Amygdala (tissue), 56 donors: ENCODE results near the gene ITGA11.

Experiments used
- DNase-seq, 56 donors: peaks; one replicate each; lab custom pipeline; 2025; lab: John Stamatoyannopoulos, UW

The ITGA11 gene

DNA sequence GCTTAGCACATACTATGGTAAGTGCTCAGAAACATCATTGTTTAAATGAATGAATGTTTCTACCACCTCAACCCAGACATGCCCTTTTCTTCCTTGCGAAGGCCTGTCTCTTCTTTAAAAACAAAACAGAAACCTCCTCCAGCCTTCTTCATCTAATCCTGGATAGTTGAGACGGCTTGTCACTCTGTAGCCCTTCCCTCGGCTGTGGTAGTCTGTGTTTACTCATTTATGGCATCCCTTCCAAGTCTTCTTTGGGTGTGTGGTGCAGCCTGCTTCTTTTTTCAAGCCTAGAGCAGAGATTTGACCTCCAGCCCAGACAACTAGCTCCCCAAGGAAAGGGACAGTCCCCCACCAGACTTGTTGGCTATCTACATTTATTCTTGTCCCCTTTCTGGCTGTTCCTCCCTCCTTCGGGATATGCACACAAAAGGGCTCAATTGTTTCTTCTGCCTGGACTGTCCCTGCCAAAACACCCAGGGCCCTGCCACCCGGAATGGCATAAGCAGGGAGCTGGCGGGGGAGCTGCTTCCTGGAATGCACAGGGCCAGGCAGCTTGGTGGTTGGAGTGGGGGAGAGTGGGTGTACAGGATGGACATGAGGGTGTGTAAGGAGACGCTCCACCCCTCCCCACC, 67.8 kb downstream of the ITGA11 start:
- peak in 28 of 56 donors; percentile 3 to 65 (median 18) for DNase-seq

- DNase-seq = no peak
Observed at GRCh38 chr15:68363353-68363752, 68.6 kb downstream of the ITGA11 start.

DNA sequence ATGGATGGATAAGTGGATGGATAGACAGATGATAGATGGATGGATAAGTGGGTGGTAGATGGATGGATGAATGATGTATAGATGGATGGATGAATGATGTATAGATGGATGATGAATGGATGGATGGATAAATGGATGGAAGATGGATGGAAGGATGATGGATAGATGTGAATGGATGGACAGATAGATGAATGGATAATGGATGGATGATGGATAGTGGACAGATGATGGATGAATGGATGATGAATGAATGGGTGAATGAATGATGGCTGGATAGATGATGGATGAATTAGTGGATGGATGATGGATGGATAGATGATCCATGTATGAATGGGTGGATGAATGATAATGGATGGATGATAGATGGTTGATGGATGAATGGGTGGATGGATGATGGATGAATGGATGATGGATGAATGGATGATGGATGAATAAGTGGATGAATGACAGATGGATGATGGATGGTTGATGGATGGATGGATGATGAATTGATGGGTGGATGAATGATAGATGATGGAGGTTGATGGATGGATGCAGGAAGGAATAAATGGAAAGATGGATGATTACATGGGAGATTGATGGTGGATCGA, 69.3 kb downstream of the ITGA11 start:
- no peak for DNase-seq

- no peak for DNase-seq
Observed at GRCh38 chr15:68360721-68361120, 71.2 kb downstream of the ITGA11 start.

GRCh38 chr15:68356778-68357177, 75.2 kb downstream of the ITGA11 start:
- DNase-seq = no peak

DNA sequence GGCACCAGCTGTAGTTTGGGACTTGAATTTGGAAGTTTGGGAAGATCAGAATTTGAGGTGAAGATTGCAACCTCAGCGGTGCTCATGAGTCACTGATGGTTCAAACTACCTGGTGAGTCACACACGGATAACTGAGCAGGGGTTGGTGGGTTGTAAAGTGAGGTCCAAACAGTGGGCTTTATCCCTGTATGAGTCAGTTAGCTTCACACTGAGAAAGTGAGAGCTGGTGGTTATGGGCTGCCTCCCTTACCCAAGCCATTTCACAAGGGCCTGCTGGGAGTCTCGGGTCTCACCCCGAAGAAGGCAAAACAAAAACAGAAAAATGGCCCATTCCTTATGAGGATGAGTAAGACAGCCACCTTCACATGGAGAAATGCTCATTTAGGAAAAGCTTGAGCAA, 77.0 kb downstream of the ITGA11 start:
- DNase-seq = no peak

GRCh38 chr15:68354268-68354667, 77.7 kb downstream of the ITGA11 start:
- DNase-seq = no peak

DNA sequence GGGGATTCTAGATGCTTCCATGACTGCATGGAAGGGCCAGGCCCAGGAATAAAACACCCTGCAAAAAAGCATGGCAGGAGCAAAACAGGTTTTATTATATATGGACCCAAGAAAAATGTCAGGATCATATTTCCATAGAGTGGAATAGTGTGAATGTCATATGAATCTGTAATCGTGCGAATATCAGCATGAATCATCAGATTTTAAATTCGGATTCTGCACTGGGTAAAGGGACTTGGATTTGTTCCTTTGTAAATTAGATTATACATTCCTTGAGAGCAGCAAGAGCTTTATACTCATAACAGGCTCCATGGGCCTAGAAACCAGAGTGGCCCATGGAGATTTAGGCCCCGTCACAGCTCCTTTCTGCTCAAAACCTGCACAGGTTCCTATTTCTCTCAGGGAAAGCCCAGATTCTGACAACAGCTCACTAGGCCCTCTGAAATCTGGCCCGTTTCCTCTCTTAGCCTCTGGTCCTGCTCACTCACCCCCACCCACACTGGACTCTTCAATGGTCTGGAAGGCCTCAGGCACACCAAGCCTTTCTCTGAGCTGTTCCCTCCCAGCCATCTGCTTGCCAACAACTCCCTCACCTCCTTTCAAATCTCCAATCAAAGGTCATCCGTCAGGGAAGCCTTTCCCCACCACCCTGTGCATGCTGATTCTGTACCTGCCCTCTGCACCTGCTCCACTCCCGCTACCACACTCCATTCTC, 78.4 kb downstream of the ITGA11 start:
- DNase-seq = no peak

- no peak for DNase-seq
Observed at GRCh38 chr15:68352401-68353062, 79.4 kb downstream of the ITGA11 start.

- DNase-seq = no peak
Observed at GRCh38 chr15:68349151-68349550, 82.8 kb downstream of the ITGA11 start.

GRCh38 chr15:68348606-68349005, 83.4 kb downstream of the ITGA11 start:
- DNase-seq = no peak

GRCh38 chr15:68348081-68348480, 83.9 kb downstream of the ITGA11 start:
- DNase-seq = no peak

DNA sequence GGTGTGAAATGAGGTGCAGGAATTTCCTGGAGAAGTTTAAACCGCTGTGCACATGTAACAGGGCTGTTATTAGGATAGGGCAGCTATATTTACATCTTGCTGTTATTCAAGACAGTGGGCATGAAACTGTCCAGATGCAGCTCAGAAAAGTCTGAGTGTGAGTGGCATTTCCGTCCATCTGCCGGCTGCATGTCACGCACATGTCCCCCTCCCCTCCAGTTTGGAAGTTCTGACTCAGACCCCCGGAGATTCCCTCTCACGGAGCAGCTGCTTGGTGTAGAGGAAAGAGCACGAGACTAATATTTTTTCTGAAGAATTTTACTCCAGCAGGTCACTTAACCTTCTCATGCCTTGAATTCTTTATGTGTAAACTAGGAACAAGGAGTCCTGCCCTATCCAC, 84.6 kb downstream of the ITGA11 start:
- no peak for DNase-seq

GRCh38 chr15:68346979-68347378, 85.0 kb downstream of the ITGA11 start:
- DNase-seq = no peak

- no peak for DNase-seq
Observed at GRCh38 chr15:68345481-68345880, 86.5 kb downstream of the ITGA11 start.

GRCh38 chr15:68344600-68344999, 87.4 kb downstream of the ITGA11 start:
- no peak for DNase-seq

GRCh38 chr15:68343579-68344225, 88.3 kb downstream of the ITGA11 start:
- no peak for DNase-seq

DNA sequence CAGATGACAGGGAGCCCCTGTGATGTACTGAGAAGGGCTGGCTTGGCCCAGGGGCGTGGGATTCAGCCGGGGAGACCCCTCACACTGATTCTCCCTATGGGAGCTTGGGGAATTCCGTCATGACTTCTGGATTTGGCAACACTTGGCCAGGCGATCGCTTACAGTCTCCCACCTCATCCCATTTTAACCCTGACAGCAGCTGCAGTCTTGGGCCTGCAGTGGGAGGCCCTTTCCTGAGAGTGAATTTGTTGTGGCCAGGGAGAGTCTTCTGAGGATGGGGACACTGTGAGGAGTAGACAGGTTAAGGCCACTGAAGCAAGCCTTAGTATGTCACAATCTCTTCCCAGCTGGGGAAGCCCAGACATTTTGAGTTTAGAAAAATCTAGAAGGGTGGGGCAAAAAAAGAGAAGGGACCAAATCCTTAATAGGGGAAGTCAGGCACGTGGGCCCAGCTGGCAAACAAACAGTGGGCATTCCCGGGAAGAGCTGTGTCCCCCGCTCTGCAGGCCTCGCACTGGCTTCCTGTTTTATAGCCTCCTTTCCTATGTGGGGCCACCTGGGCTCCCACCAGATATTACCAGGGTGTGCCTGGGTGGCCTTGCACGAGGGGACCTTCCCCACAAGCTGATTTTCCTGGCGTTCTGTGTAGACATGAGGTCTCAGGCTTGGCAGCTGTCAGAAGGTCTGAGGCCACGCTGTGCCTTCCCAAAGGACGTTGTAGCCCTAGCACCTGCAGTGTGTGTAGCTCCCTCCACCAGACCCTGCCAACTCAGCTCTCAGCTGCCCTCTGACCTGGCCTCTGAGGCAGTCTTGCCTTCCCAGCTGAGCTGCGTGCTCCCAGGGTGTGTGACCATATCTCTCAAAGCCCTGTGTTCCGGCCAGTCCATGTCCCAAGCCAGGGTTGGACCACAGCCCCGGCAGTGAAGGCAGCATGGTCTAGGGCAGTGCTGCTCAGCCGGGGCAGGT, 89.9 kb downstream of the ITGA11 start:
- DNase-seq = no peak

- DNase-seq = no peak
Observed at GRCh38 chr15:68340726-68341671, 91.0 kb downstream of the ITGA11 start.
